Smooth muscle cell (in vitro differentiated cells): Measurements from ENCODE around the gene PRMT7. TPM values are rescaled to one million over a fixed set of nuclear protein-coding genes. Genes with fewer than 3 reads are reported as not detected.

Source experiments
- DNase-seq: peaks from one replicate; lab custom pipeline; 2025; ENCODE audit not compliant: unreplicated experiment; lab: John Stamatoyannopoulos, UW
- H2AFZ ChIP-seq: fragments of 200-600 bp; sonication (generic); 2 replicates; pipeline ENCODE4 v1.6.0; 2016; ENCODE audit warnings: antibody characterized with exemption, low read depth, mild to moderate bottlenecking
- H3F3A ChIP-seq: fragments of 200-600 bp; sonication (generic); 2 replicates; pipeline ENCODE4 v1.6.0; 2017; ENCODE audit warnings: antibody characterized with exemption, low read depth
- H3K27ac ChIP-seq: fragments of 200-600 bp; sonication (generic); 2 replicates; pipeline ENCODE4 v1.5.1; 2016; ENCODE audit warnings: low read depth, mild to moderate bottlenecking
- H3K27me3 ChIP-seq: fragments of 200-600 bp; sonication (generic); 2 replicates; pipeline ENCODE4 v1.6.1; 2016; ENCODE audit warnings: low read depth, mild to moderate bottlenecking
- H3K36me3 ChIP-seq: fragments of 200-600 bp; sonication (generic); 2 replicates; pipeline ENCODE4 v1.5.1; 2016; ENCODE audit warnings: low read depth
- H3K4me1 ChIP-seq: fragments of 200-600 bp; sonication (generic); 2 replicates; pipeline ENCODE4 v1.5.1; 2016; ENCODE audit warnings: low read depth
- H3K4me2 ChIP-seq: fragments of 200-600 bp; sonication (generic); 2 replicates; pipeline ENCODE4 v1.6.0; 2016; ENCODE audit warnings: mild to moderate bottlenecking
- H3K4me3 ChIP-seq: fragments of 200-600 bp; sonication (generic); 2 replicates; pipeline ENCODE4 v1.5.1; 2016; ENCODE audit warnings: mild to moderate bottlenecking
- H3K79me2 ChIP-seq: fragments of 200-600 bp; sonication (generic); 2 replicates; pipeline ENCODE4 v1.6.0; 2016; ENCODE audit warnings: low read depth, mild to moderate bottlenecking
- H3K9ac ChIP-seq: fragments of 200-600 bp; sonication (generic); 2 replicates; pipeline ENCODE4 v1.6.0; 2016; ENCODE audit warnings: low read depth
- H3K9me3 ChIP-seq: fragments of 200-600 bp; sonication (generic); replicated peaks from 2 replicates; pipeline ENCODE4 v1.5.1; 2016; ENCODE audit warnings: low read depth
- H4K20me1 ChIP-seq: fragments of 200-600 bp; sonication (generic); 2 replicates; pipeline ENCODE4 v1.6.0; 2016; ENCODE audit warnings: low read depth
- WGBS: methylation state at CpG from one replicate; pipeline ENCODE4 v1.1.7; 2016; ENCODE audit warnings: low lambda C conversion rate; 5-methylcytosine and 5-hydroxymethylcytosine counted together
- polyA plus RNA-seq: library from polyadenylated mRNA; unstranded; fragments of >200 nt; fragmentation: Nextera tagmentation; extraction: Ambion mirVana; gene quantifications from 2 replicates; pipeline ENCODE4 v1.2.1, GENCODE V29; 2016
- total RNA-seq: library from RNA; depleted of rRNA; stranded (reverse); fragments of >200 nt; gene quantifications from 2 replicates; pipeline ENCODE4 v1.2.3, GENCODE V29; 2014
- TF ChIP-seq, protein P1 (sequence below): fragments of 200-600 bp; sonication (generic); IDR thresholded peaks from 2 replicates; pipeline ENCODE4 v1.5.1; 2017; ENCODE audit warnings: borderline replicate concordance, mild to moderate bottlenecking, antibody characterized with exemption; ENCODE audit not compliant: insufficient read depth, poor library complexity, severe bottlenecking

The PRMT7 gene
- total and polyA plus RNA-seq, 2 experiments from 2014 or later, result 22.1 to 25.4 TPM

DNA sequence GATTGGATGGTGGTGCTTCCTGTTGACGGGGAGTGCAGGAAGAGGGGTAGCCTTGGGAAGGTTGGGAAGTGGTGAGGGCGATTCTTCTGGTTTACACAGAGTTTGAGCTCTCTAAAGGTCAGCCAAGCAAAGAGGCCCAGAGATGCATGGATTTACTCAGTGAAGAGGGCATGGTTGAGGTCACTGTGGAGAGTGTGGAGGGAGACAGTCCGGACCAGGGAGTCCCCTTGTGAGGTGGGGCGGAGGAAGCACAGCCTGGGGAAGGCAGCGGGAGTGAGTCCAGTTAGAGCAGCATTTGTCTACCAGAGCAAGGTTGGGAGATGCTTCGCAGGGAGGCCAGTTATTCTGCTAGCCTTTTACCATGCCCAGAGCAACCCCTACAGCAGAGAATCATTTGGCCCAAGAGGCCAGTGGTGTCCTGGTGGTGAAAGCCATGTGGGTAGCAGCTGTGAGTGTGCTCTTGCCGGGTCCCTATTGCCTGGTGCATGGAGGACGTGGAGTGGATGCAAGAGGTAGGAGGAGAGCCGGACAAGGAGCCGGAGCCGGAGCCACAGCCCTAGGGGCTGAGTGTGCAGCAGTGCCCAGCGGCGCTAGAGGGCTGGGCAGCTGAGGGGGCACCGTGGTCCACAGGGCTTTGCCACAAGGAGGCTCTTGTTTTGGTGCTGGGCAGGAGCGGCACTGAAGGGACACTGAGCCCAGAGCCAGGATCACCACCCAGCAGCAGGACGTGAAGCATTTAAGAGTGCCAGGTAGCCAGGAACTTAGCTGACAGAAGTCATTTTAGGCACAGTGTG is 27.7 kb downstream of the PRMT7 start:
- no peak for DNase-seq
- no peaks in the 10 kb centered on the region for H3K9me3 ChIP-seq
- no peaks in the 10 kb centered on the region for H3K79me2 ChIP-seq
- no peaks in the 10 kb centered on the region for H3K27me3 ChIP-seq
- H3F3A ChIP-seq, result no peaks in the 10 kb centered on the region
- no peak overlapping the region for H2AFZ ChIP-seq
- peaks cover 19% of the 10 kb centered on the region for H3K36me3 ChIP-seq
- H3K4me1 ChIP-seq, result no peaks in the 10 kb centered on the region
- no peak overlapping the region for H3K4me2 ChIP-seq
- no peaks in the 10 kb centered on the region for H4K20me1 ChIP-seq
- no peak overlapping the region for H3K4me3 ChIP-seq
- TF ChIP-seq, protein P1, sequence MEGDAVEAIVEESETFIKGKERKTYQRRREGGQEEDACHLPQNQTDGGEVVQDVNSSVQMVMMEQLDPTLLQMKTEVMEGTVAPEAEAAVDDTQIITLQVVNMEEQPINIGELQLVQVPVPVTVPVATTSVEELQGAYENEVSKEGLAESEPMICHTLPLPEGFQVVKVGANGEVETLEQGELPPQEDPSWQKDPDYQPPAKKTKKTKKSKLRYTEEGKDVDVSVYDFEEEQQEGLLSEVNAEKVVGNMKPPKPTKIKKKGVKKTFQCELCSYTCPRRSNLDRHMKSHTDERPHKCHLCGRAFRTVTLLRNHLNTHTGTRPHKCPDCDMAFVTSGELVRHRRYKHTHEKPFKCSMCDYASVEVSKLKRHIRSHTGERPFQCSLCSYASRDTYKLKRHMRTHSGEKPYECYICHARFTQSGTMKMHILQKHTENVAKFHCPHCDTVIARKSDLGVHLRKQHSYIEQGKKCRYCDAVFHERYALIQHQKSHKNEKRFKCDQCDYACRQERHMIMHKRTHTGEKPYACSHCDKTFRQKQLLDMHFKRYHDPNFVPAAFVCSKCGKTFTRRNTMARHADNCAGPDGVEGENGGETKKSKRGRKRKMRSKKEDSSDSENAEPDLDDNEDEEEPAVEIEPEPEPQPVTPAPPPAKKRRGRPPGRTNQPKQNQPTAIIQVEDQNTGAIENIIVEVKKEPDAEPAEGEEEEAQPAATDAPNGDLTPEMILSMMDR, result no peak
- H3K9ac ChIP-seq, result no peak overlapping the region
- no peak overlapping the region for H3K27ac ChIP-seq
- 97% methylated on average over 16 of the region's 16 CpGs for WGBS

GRCh38 chr16:68339214-68339613 is 28.4 kb downstream of the PRMT7 start:
- H3K36me3 ChIP-seq, result peaks cover 19% of the 10 kb centered on the region
- H3K9me3 ChIP-seq, result no peaks in the 10 kb centered on the region
- TF ChIP-seq, protein P1, result no peak
- no peak overlapping the region for H3K4me2 ChIP-seq
- no peaks in the 10 kb centered on the region for H3K27me3 ChIP-seq
- H3K9ac ChIP-seq, result no peak overlapping the region
- no peaks in the 10 kb centered on the region for H3F3A ChIP-seq
- no peak overlapping the region for H3K4me3 ChIP-seq
- no peaks in the 10 kb centered on the region for H3K79me2 ChIP-seq
- 98% methylated on average over 13 of the region's 13 CpGs for WGBS
- H3K27ac ChIP-seq, result no peak overlapping the region
- H2AFZ ChIP-seq, result no peak overlapping the region
- no peak for DNase-seq
- no peaks in the 10 kb centered on the region for H4K20me1 ChIP-seq
- H3K4me1 ChIP-seq, result no peaks in the 10 kb centered on the region

DNA sequence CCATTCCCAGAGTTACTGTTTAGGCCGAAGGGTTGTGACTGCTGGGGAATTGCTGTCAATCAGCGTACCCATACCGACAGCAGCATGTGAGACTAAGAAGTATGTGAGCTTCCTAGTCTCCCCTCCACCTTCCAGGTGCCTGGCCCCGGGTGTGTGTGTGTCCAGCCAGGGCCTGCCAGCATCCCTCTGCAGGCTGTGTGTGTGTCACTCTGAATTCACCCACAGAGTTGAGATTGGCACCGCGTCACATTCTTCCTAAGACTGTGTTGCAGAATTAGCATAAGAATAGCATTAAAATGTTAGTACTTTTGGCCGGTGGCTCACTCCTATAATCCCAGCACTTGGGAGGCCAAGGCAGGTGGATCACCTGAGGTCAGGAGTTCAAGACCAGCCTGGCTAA is 31.8 kb downstream of the PRMT7 start:
- Histone ChIP-seq H2AFZ (no peak overlapping the region), H3F3A (no peaks in the 10 kb centered on the region), H3K4me3 (no peak overlapping the region), H3K36me3 (peaks cover 12% of the 10 kb centered on the region), H3K4me2 (no peak overlapping the region), H3K27me3 (no peaks in the 10 kb centered on the region), H3K79me2 (no peaks in the 10 kb centered on the region), H3K4me1 (no peaks in the 10 kb centered on the region), H3K9ac (no peak overlapping the region), H3K27ac (no peak overlapping the region), H3K9me3 (no peaks in the 10 kb centered on the region), H4K20me1 (no peaks in the 10 kb centered on the region)
- TF ChIP-seq, protein P1, result no peak
- no peak for DNase-seq
- WGBS, result 93% methylated on average over 7 of the region's 7 CpGs

- Histone ChIP-seq H3K4me3 (no peak overlapping the region), H3K27me3 (no peaks in the 10 kb centered on the region), H3K4me2 (no peak overlapping the region), H3K9ac (no peak overlapping the region), H4K20me1 (no peaks in the 10 kb centered on the region), H3K36me3 (peaks cover 11% of the 10 kb centered on the region), H3K4me1 (no peaks in the 10 kb centered on the region), H2AFZ (no peak overlapping the region), H3K27ac (no peak overlapping the region), H3K79me2 (no peaks in the 10 kb centered on the region), H3K9me3 (no peaks in the 10 kb centered on the region), H3F3A (no peaks in the 10 kb centered on the region)
- DNase-seq, result no peak
- TF ChIP-seq, protein P1, result no peak
- WGBS, result 95% methylated on average over 7 of the region's 7 CpGs
Measured at GRCh38 chr16:68343137-68343536, 32.3 kb downstream of the PRMT7 start.
